ENCODE data around the gene TNNT2.

The TNNT2 gene

DNA sequence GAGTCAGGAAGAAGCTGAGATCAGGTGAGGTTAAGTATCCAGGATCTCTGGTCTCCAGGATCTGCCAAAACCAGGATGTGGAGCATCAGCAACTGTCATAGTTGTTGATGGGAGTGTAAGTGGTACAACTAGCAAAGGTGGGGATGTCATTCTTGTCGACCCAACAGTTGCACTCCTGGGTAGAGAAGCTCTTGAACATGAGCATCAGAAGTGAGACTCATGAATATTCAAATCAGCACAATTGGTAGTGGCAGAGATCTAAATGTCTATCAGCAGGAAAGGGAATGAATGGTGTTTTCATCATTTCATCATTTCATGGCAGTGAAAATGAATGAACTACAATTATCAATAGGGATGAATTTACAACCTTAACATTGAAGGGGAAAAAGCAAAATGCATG, 25.9 kb upstream of the TNNT2 start:
- no peak for DNase-seq (ENCODE audit: low spot score)

DNA sequence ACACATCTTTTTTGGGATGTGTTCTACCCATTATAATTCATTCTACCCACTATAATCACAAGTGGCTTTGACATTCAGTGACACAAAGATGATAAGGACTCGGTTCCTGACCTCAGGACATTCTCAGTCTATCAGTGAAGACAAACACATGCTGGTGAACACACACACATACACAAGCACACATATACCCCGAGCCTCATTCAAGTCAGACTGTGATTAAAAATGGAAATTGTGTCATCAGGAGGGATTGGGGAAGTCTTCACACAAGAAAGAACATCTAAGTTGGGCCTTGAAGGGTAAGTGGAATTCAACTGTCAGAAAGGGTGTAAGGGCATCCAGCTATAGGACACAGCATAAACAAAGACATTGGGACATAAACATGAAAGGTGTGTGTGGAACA, 24.2 kb upstream of the TNNT2 start:
- DNase-seq (ENCODE audit: low spot score): no peak

DNA sequence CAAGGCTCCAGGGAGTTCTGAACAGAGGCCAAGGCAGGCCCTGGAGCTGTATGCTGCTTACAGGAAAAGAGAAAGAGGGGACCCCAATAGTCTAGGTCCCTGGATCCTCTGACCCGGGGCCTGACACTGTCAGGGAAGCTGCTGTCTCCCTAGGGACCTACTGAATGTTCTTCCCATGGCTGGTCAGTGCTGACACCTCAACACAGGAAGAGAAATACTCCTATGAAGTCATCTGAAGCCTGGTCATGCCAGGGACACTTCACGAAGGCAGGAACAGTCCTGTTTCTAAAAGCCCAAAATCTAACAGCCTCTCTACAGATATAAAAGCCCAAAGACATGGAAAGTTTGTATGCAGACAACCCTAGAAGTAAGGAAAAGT, 23.4 kb upstream of the TNNT2 start:
- no peak for DNase-seq (ENCODE audit: low spot score)

DNA sequence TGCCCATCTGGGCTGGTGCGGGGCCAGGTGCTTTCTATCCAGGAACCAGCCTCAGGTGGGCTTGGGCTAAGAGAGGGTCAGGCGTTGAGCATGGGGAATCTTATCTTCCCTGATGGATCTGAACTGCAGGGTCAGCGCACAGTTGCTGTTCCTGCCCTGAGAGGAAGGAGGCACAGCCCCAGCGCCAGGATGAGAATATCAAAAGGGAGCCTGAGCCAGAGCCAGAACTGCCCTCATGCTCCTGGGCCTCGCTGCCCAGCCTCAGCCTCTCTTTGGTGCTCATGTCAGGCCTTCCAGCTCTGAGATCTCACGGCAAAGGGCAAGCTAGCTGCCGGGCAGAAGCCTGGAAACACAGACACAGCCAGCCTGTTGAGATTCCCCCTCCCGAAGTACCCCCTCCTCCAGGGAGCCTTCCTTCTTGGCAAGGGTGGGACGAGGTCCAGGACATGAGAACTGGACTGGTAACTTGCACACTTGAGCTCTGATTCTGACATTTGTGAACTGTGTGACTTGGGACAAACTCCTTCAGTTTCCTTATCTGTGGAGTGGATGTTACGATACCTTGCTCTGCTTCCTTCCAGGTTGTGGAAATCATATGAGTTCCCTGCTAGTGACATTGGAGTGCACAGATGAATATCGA, 22.9 kb upstream of the TNNT2 start:
- no peak for DNase-seq (ENCODE audit: low spot score)

DNA sequence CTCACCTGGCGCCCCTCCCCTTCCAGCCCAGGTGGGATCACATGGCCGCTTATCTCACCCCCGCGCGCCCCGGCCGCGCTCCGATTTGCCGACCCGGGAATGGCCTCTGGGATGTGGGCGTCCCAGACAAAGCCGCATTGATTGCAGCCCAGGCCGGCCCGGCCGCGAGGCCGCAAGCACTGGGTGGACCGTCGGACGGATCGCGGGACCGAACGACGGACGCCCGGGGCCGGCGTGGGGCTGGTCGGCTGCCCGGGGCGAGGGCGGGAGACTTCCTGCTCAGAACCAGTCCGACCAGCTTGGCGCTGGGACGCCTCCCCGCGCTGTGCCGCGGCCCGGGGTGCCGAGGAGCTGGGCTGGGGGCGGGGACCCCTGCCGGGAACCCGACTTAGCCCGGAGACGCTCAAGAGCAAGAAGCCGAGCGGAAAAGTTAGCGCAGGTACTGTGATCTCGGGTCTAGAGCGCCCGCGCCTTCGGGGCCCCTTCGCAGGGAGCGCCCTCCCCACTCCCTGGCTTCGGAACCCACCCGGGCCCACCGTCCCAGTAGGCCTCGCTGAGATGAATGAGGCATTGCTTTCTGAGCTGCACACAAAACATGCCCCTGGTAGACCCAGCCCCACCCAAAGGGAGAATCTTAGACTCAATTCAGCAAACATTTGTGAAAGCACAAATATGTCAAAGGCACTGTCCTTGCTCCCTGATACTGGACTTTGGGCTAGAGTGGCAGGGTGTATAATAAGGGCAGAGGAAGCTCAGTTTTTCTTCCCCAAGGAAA, 22.1 kb upstream of the TNNT2 start:
- peak; percentile 70 for DNase-seq (ENCODE audit: low spot score)

DNA sequence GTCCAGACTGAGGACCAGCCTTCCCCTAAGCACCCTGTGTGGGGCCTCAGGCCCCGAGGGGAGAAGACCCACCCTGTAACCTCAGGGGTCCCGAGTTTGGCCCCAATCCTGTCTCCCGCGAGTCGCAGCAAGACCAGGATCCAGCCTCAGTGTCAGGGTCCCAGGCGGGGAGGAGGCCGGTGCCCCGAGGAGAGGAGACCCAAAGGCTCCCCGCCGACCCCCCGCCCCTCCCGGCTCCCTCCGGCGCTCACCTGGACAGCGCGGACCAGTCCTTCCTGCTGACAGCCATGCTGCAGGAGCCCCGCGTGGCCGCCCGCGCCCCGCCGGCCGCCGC, 21.5 kb upstream of the TNNT2 start, which contains the start of gene LAD1:
LAD1 (minus strand) TSS at position 307 of the 334 bp plus-strand sequence; CDS start at position 289, 18 bp downstream.
- no peak for DNase-seq (ENCODE audit: low spot score)

DNA sequence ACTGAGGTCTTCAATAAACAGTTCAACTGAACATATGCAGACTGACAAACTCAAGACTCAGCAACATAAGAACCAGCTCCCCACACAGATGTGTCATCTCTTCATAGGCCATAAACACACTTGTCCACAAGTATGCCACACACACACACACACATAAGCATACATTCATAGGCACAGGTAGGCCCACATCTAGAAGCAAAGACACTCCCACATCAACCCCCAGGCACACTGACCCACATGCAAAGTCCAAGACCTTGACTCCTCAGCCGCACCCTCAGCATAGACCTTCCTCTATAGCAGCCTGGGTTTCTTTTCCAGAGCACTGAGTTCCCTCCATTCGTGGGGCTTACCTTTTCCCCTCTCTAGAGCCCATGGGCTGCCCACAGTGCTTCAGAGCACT, 20.2 kb upstream of the TNNT2 start:
- no peak for DNase-seq (ENCODE audit: low spot score)

DNA sequence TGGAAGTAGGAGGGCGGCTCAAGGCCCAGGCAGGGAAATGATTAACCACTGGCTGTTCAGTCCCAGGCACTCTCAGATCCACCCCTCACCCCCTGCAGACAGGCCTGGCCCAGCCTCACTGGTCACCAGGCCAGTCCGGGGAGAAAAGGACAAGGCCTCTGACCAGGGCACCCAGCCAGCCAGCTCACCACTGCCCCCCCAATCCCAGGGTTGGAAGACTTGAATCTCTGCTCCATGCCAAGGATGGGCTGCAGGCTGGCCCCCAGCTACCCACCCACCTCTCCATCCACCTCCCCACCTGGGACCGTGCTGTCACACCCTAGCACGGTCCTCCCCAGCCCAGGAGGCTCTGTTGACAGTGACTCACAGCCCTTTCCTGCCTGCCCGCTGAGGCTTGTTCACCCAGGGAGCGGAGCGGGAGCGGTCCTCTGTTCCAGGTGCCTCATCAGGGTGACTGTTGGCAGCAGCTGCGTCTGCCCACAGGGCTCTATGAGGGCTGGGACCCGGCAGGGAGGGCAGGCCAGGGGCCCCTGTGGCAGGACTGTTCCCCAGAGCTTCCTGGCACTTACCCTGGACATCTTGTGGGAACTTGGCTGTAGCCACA, 19.5 kb upstream of the TNNT2 start:
- no peak for DNase-seq (ENCODE audit: low spot score)

DNA sequence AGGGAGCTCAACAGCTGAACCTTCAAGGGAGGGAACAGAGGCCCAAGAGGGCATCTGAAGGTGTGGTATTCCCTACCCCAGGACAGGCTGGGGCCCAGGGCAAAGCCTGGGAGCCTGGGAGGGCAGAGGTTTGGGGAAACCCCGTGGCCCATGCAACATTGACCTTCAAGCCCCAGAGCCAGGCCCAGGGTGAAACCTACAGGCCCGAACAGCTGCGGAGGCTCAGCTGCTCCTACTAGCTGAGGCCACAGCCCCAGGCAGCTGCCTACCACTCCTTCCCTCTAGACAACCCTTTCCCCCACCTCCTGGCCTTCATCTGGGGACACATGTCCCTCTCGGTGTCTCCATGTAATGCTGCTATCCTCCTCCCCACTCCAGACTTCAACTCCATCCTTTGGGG, 18.5 kb upstream of the TNNT2 start:
- no peak for DNase-seq (ENCODE audit: low spot score)

DNA sequence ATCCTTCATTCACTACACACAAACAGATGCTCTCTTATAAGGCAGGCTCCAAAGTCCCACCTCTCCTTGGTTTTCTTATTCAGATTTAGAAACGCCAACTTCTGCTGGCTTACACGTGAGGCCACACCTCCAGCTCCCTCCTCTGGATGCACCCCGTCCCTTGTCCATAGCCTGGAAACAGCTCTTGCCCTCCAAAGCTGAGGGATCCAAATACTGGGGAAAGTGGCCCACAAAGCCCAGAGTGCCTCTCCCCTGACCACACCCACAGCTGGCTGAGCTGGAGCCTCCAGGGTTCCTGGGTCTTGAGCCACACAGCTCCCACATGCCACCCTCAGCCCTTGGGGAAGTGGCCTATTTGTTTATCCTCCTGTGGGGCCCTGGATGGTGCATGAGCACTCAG, 17.1 kb upstream of the TNNT2 start:
- DNase-seq (ENCODE audit: low spot score): no peak

DNA sequence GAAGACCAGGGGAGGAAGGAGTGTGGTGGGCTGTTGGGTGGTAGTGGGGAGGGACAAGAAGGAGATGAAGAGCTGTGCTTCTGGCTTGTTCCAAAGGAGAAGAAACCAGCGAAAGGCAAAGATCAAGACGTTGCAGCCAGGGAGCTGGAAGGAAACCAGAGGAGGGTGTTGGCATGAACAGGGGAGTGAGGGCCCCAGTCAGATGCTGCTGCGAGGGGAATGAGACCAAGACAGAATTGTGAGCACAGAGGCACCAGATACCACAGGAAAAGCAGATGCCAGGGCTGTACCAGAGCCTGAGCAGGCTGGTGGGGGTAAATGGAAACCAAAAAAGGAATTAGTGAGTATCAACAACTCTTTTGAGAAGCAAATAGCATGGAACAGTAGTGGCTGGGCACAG, 15.6 kb upstream of the TNNT2 start:
- no peak for DNase-seq (ENCODE audit: low spot score)

DNA sequence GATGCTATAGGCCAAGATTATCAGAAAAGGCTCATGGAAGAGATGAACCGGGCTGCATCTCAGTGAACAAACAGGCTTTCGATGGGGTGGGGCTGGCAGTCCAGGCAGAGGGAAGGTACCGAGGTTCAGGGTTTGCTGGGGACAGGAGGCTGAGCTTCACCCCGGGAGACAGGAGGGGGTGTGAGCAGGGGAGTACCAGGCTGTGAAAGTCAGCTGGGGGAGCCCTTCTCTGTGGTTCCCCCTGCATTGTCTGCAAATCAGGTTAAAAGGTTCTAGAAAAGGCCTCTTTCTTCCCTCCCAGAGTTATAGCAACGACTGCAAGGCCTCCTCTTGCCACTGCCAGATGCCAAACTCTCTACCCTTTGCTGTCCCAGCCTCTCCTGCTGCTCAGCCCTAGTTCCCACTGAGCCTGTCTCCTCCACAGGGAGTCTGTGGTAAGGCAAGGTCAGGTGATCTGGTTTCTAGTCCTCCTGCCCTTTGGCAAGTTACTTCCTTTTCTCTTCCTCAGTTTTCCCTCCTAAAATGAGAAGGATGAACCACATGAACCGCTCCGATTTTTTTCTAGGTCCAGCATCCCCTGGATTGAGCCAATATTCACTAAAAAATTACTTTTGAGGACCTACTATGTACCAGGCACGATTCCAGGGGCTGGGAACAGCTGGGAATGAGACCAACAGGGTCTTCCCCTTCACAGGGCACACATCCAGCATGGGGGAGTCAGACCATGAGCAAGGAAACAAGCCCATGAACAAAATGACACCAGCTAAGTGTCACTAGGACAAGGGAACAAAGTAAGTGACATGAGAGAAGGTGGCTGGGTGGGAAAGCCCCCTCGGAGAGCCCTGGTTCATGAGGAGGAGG, 14.4 kb upstream of the TNNT2 start:
- no peak for DNase-seq (ENCODE audit: low spot score)

DNA sequence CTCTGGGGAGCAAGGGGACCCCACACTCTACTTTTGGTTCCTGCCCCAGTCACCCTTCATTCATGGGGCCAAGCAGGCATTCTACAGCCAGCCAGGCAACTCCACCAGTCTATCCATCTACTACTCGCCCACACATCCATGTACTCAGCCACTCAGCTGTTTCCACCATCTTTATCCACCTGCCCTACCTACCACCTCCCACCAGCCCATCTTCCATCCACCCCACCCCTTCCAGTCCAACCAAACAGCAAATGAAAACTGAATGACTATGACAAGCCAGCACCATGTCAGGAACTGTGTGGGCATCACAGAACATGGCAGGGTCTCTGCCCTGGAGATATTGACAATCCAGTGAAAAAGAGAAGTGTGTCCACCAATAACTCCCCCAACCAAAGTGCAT, 13.7 kb upstream of the TNNT2 start:
- DNase-seq (ENCODE audit: low spot score): no peak

DNA sequence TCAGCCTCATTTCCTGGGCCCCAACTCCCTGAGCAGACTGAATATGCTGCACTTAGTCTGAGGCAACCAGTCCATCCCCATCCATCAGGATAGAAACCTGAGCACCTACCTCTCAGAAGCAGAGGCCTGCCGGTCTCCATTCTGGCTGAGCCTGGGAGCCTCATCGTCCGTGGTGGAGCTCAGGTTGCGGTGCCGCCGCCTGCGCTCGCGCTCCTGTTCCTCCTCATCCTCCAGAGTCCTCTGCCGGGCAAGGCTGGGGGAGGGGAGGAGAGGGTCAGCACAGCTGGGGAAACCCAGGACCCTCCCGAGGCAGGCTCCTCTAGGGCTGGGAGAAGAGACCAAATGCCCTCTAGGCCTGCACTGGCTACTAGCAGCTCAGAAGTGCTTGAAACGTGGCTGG, 11.6 kb upstream of the TNNT2 start:
- DNase-seq (ENCODE audit: low spot score): no peak

DNA sequence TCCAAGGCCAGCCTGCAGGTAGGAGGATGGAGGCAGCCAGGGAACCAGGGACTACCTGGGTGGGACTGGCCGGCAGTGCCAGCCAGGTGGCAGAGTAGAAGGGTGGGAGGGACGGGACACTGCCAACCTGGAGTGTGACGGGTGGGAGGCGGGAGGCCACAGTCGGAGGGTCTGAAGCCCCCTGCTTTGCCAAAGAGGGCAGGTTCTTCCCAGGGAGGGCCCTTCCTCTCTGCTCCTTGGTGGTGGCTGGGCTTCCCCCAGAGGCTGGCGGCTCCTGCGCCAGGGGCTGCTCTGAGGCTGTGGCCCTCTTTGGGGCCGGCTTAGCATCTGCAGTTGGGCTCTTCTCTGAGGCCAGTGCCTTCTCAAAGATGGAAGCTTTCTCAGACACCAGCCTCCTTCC, 8.7 kb upstream of the TNNT2 start:
- DNase-seq (ENCODE audit: low spot score): no peak

DNA sequence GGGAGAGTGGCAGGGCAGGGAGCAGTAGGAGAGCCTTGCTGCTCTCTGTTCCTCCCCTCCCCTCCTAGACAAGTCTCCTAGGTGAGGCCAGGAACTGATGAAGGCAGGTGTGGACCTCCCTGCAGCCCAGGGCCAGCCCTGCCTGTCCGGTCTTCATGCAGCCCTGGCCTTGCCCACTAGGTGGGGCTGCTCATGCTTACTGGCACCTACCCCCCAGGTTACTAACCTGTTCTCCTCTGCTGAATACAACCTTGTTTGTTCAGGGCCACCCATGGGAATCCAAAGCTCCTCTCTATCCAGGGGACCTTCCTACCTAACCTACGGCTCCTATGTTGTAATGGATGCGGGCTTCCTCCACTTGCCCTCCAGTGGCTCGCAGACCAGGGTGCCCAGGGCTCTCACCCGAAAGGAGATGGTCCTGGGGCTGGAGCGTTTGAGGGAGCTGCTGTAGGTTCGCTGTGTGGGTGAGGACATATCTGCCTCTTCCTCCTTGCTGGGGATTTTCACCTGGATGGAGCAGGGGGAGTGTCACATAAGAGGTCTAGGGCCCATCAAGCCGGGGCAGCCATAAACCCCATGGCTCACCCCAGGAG, 7.9 kb upstream of the TNNT2 start:
- peak; percentile 72 for DNase-seq (ENCODE audit: low spot score)

DNA sequence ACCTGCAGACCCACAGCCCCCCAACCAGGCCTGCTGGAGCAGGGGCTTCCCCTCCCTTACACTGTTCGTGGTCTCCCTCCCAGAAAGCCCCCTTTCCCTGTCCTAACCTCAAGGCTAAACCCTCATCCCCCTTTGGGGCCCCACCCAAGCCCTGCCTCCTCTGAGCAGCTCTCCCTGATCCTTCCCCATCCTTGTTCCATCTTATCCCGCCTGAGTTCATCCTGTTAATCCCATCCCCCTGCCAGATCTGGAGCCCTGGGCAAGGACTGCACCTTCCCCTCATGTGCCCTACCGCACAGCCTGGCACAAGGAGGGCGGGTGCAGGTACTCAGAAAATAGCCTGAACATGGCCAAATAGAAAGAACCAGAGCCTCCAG, 6.9 kb upstream of the TNNT2 start:
- DNase-seq (ENCODE audit: low spot score): no peak

DNA sequence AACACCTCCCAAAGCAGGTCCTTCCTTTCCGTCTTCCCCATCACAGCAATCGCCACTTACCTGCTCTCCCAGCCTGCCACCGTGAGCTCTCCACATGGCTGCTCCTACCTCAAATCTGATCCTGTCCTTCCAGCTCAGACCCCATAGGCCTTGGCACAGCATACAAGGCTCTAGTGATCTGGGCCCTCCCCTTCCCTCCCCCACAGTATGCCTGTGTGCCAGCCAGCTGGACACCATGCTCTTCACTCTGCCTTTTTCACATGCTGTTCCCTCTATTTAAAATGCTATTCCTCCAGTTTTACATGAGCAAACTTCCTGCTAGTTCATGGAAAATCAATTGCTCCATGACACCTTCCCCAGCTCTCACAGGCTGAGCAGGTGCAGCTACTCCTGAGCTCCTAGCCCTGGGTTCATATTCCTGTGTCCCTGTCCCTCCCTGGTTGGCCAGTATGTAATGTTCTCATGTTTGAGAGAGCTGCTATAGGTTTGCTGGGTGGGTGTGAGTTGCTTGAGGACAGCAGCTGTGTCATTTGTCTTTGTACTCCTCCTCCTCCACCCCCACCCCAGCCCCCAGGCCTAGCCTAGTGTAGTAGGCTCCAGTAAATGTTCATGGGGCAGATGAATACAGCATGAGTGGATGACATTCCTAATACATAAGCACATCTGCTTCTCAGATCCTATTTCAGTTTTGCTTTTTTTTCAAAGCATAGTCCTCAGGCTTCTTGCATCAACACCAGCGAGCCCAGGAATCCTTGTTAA, 6.3 kb upstream of the TNNT2 start:
- no peak for DNase-seq (ENCODE audit: low spot score)

DNA sequence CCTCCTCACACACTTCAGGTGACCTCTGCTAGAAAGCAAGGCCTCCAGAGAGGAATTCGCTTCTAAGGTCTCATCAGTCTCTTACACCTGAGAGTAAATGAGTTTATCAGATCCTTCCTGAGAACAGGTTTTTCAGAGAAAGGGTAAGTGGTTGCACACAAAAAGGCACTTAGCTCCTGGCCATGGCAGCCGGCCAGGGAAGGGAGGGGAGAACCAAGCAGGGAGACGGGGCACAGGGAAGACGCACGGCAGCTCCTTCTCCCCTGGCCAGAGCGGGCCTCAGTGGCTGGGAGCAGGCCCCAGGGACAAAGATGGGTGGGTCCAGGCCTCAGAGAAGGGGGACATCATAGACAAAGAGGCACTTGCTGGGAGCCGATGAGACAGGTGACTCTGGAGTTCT, 3.6 kb upstream of the TNNT2 start:
- DNase-seq (ENCODE audit: low spot score): no peak

DNA sequence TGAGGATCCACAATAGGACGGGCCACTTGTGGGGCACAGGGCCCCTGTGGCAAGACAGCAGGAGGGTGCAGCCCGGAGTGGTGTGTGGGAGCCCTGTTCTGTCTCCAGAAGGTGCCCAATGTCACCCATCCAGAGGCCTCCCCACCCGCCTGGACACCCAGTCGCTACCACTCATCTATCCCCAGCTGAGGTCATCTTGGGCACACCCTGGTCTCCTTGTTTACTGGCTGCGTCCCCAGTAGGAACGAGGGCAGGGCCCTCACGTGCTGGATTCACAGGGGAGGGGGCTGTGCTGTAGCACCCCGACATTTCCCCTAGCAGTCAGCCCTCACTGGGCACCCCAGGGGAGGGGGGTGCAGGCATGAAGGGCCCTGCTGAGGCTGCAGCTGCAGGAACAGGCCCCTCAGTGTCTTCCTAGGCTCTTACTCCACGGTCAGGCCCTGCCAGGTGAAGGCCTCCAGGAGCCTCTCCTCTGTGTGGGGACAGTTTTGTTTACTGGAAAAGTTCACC, 2.3 kb upstream of the TNNT2 start:
- no peak for DNase-seq (ENCODE audit: low spot score)

DNA sequence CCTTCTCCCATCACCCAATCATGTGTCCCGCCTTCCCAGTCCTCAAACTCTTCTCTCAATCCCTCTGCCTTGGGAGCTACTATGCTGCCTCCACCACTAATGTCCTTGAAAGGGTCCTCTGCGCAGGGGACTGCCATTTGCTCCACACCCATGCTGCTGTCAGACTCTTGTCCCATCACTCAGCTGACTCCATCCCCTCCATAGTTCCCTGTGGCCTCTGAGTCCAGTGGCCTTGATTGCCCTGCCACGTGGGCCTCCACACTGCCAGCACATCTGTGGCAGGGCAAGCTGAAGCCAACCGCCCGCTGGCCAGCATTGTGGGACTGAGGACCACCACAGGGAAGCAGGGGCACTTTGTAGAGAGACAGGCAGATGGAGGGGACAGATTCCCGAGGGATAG, 1.3 kb upstream of the TNNT2 start:
- no peak for DNase-seq (ENCODE audit: low spot score)
